ELF-1 (cell line): Measurements from ENCODE around the gene TRPM3.

Experiments used
- DNase-seq: peaks from one replicate; pipeline ENCODE4 v3.0.0-alpha.2; 2016; ENCODE audit warnings: low read depth, low spot score

Gene TRPM3

GRCh38 chr9:70893580-70894122 is 227.8 kb downstream of the TRPM3 start:
- DNase-seq: no peak

GRCh38 chr9:70888471-70888870 is 232.9 kb downstream of the TRPM3 start:
- DNase-seq: no peak

GRCh38 chr9:70887826-70888225 is 233.6 kb downstream of the TRPM3 start:
- no peak for DNase-seq

- no peak for DNase-seq
Measured at GRCh38 chr9:70883963-70884793, 237.2 kb downstream of the TRPM3 start.

GRCh38 chr9:70883056-70883455 is 238.4 kb downstream of the TRPM3 start:
- no peak for DNase-seq

GRCh38 chr9:70881333-70881732 is 240.1 kb downstream of the TRPM3 start:
- DNase-seq: no peak

GRCh38 chr9:70880535-70880934 is 240.9 kb downstream of the TRPM3 start:
- DNase-seq: no peak

- DNase-seq: no peak
Measured at GRCh38 chr9:70878576-70878975, 242.8 kb downstream of the TRPM3 start.

- DNase-seq: no peak
Measured at GRCh38 chr9:70874451-70874850, 247.0 kb downstream of the TRPM3 start.

GRCh38 chr9:70873506-70873905 is 247.9 kb downstream of the TRPM3 start:
- DNase-seq: no peak

- DNase-seq: no peak
Measured at GRCh38 chr9:70868661-70869652, 252.5 kb downstream of the TRPM3 start.

- DNase-seq: no peak
Measured at GRCh38 chr9:70868041-70868440, 253.4 kb downstream of the TRPM3 start.

GRCh38 chr9:70865471-70865870 is 255.9 kb downstream of the TRPM3 start:
- DNase-seq: no peak

- DNase-seq: no peak
Measured at GRCh38 chr9:70861797-70862196, 259.6 kb downstream of the TRPM3 start.

- DNase-seq: no peak
Measured at GRCh38 chr9:70861376-70861775, 260.0 kb downstream of the TRPM3 start.

- DNase-seq: no peak
Measured at GRCh38 chr9:70859694-70860093, 261.7 kb downstream of the TRPM3 start.

- DNase-seq: no peak
Measured at GRCh38 chr9:70856411-70856810, 265.0 kb downstream of the TRPM3 start.

- no peak for DNase-seq
Measured at GRCh38 chr9:70852711-70853240, 268.6 kb downstream of the TRPM3 start.

GRCh38 chr9:70840266-70840665 is 281.2 kb downstream of the TRPM3 start:
- DNase-seq: no peak

GRCh38 chr9:70835323-70835722 is 286.1 kb downstream of the TRPM3 start:
- DNase-seq: no peak

- DNase-seq: no peak
Measured at GRCh38 chr9:70832492-70832891, 288.9 kb downstream of the TRPM3 start.

- DNase-seq: no peak
Measured at GRCh38 chr9:70830618-70831017, 290.8 kb downstream of the TRPM3 start.
